Suprapubic skin (tissue), 3 donors: ENCODE measurements around the gene LYRM4.

ENCODE experiments used
- CTCF ChIP-seq, 2 donors: fragments of 200-600 bp in 1 of 2; fragments of 450-650 bp in 1 of 2; sonication (generic) in 1 of 2; IDR thresholded peaks; one replicate each; pipeline ENCODE4 v1.5.1; 2016 to 2019; ENCODE audit warnings: antibody characterized with exemption in 2 of 2, mild to moderate bottlenecking in 1 of 2, moderate library complexity in 1 of 2
- POLR2A ChIP-seq, 2 donors: fragments of 450-650 bp; IDR thresholded peaks; one replicate each; pipeline ENCODE4 v1.6.1; 2017; ENCODE audit warnings: antibody characterized with exemption in 2 of 2, mild to moderate bottlenecking in 2 of 2, moderate library complexity in 2 of 2

GRCh38 chr6:5285526-5285925 lies 24.8 kb upstream of the LYRM4 start:
- TF ChIP-seq POLR2A (IDR thresholded peaks at IDR 0.05) (no peak), CTCF (IDR thresholded peaks at IDR 0.05) (no peak)
